Medulla oblongata (tissue), 1 donor: ENCODE data around the gene CKS1B.

Source experiments
- DNase-seq: peaks from one replicate; pipeline ENCODE4 v3.0.0-alpha.2; 2015; ENCODE audit errors: extremely low spot score

The CKS1B gene

GRCh38 chr1:155014709-155015508 lies 40.4 kb downstream of the CKS1B start:
- no peak for DNase-seq

GRCh38 chr1:155015527-155016230 lies 41.2 kb downstream of the CKS1B start:
- DNase-seq: no peak

- no peak for DNase-seq
These were observed 41.9 kb downstream of the CKS1B start for GRCh38 chr1:155016231-155016831.

- DNase-seq: peak; percentile 93
These were observed 42.8 kb downstream of the CKS1B start for GRCh38 chr1:155017041-155017945.

GRCh38 chr1:155017946-155018316 lies 43.5 kb downstream of the CKS1B start:
- DNase-seq: peak; percentile 4

GRCh38 chr1:155018617-155019348 lies 44.3 kb downstream of the CKS1B start:
- DNase-seq: no peak

- no peak for DNase-seq
These were observed 45.1 kb downstream of the CKS1B start for GRCh38 chr1:155019377-155020245.

- no peak for DNase-seq
These were observed 47.9 kb downstream of the CKS1B start for GRCh38 chr1:155022136-155022926.

GRCh38 chr1:155022927-155023236 lies 48.4 kb downstream of the CKS1B start:
- DNase-seq: no peak

- DNase-seq: no peak
These were observed 49.1 kb downstream of the CKS1B start for GRCh38 chr1:155023627-155024026.

- no peak for DNase-seq
These were observed 49.8 kb downstream of the CKS1B start for GRCh38 chr1:155024315-155024714.

- no peak for DNase-seq
These were observed 51.7 kb downstream of the CKS1B start for GRCh38 chr1:155026154-155026553.

GRCh38 chr1:155026588-155026987 lies 52.1 kb downstream of the CKS1B start:
- no peak for DNase-seq
